Left lobe of liver (tissue), 2 donors: ENCODE results near the gene DHCR24. TPM values are rescaled to one million over a fixed set of nuclear protein-coding genes. Genes with fewer than 3 reads are reported as not detected.
A peak's percentile ranks its signal among the peaks of the same experiment; 100 is the strongest.
"Not testable (repeated sequence)": the region's sequence is repeated elsewhere in the genome, so short reads cannot be mapped to it uniquely, and the experiment has no call there.

Experiments used
- ATAC-seq: fragments of 200-7000 bp; cut with Tn5 transposase; one replicate; pipeline ENCODE4 v1.9.1; 2020; ENCODE audit warnings: mild to moderate bottlenecking, moderate library complexity
- DNase-seq: peaks from one replicate; pipeline ENCODE4 v3.0.0-alpha.2; 2020; ENCODE audit warnings: low spot score
- total RNA-seq: library from RNA; stranded (reverse); gene quantifications from one replicate; pipeline ENCODE4 v1.2.1, GENCODE V29; 2021
- donor health status: DM: no; HTN: no; CAD: no; lungs with moderate emphysema.
- donor health status: DM: no; HTN: yes; CAD: no.

The DHCR24 gene
- 828 TPM for total RNA-seq

- ATAC-seq = peak; percentile 78
- DNase-seq = peak; percentile 94
Observed at GRCh38 chr1:54886724-54887664, at the start of gene DHCR24. Gene DHCR24 (minus strand): TSS chr1:54887195. CDS start chr1:54887119, 76 bp downstream.

GRCh38 chr1:54936791-54937190 lies 49.8 kb upstream of the DHCR24 start:
- no peak for DNase-seq
- ATAC-seq = no peak

- no peak for DNase-seq
- ATAC-seq = no peak
Observed at GRCh38 chr1:54934869-54935268, 47.9 kb upstream of the DHCR24 start.

- DNase-seq, ATAC-seq: not testable (repeated sequence)
Observed at GRCh38 chr1:54934081-54934480, 47.1 kb upstream of the DHCR24 start.

GRCh38 chr1:54931275-54931840 lies 44.4 kb upstream of the DHCR24 start:
- ATAC-seq (no peak), DNase-seq (no peak)

GRCh38 chr1:54929700-54930099 lies 42.7 kb upstream of the DHCR24 start:
- no peak for ATAC-seq

GRCh38 chr1:54928327-54928726 lies 41.3 kb upstream of the DHCR24 start:
- ATAC-seq (peak; percentile 75), DNase-seq (no peak)

More at GRCh38 chr1:54929700-54930099, 42.7 kb upstream of the DHCR24 start:
- no peak for DNase-seq

- no peak for DNase-seq
Observed at GRCh38 chr1:54927472-54928240, 40.7 kb upstream of the DHCR24 start.

GRCh38 chr1:54926970-54927369 lies 40.0 kb upstream of the DHCR24 start:
- DNase-seq (no peak), ATAC-seq (peak; percentile 15)

More at GRCh38 chr1:54927472-54928240, 40.7 kb upstream of the DHCR24 start:
- ATAC-seq = no peak

- peak; percentile 57 for DNase-seq
- ATAC-seq = peak; percentile 77
Observed at GRCh38 chr1:54922921-54923421, 36.0 kb upstream of the DHCR24 start.

- peak; percentile 15 for ATAC-seq
- no peak for DNase-seq
Observed at GRCh38 chr1:54922040-54922761, 35.2 kb upstream of the DHCR24 start.

GRCh38 chr1:54919367-54920359 lies 32.7 kb upstream of the DHCR24 start:
- ATAC-seq (peak; percentile 77), DNase-seq (no peak)

- not testable (repeated sequence) for ATAC-seq, DNase-seq
Observed at GRCh38 chr1:54911076-54911475, 24.1 kb upstream of the DHCR24 start.

- DNase-seq (no peak), ATAC-seq (no peak)
Observed at GRCh38 chr1:54906586-54906985, 19.6 kb upstream of the DHCR24 start.

- ATAC-seq (no peak), DNase-seq (no peak)
Observed at GRCh38 chr1:54904476-54905048, 17.6 kb upstream of the DHCR24 start.

GRCh38 chr1:54894271-54894670 lies 7.3 kb upstream of the DHCR24 start:
- DNase-seq = no peak
- no peak for ATAC-seq

GRCh38 chr1:54892586-54892985 lies 5.6 kb upstream of the DHCR24 start:
- no peak for ATAC-seq

GRCh38 chr1:54889132-54889725 lies 2.2 kb upstream of the DHCR24 start:
- no peak for ATAC-seq
- no peak for DNase-seq

More at GRCh38 chr1:54892586-54892985, 5.6 kb upstream of the DHCR24 start:
- no peak for DNase-seq
